Gastroesophageal sphincter (tissue), 2 donors: ENCODE measurements around the gene SSU72.

Experiments
- EP300 ChIP-seq: sonication (generic); formaldehyde crosslinking; IDR thresholded peaks from one replicate; pipeline ENCODE4 v1.6.1; 2017; ENCODE audit warnings: antibody characterized with exemption, mild to moderate bottlenecking
- POLR2A ChIP-seq, 2 donors: fragments of 450-650 bp; IDR thresholded peaks; one replicate each; pipeline ENCODE4 v1.6.1; 2017; ENCODE audit warnings: antibody characterized with exemption in 2 of 2, mild to moderate bottlenecking in 2 of 2, moderate library complexity in 1 of 2

GRCh38 chr1:1536019-1536937, 38.4 kb downstream of the SSU72 start:
- no peak for TF ChIP-seq EP300
- no peak for TF ChIP-seq POLR2A (IDR thresholded peaks at IDR 0.05)
